GM12878 (cell line): ENCODE measurements around the gene CNTN3. TPM values are rescaled to one million over a fixed set of nuclear protein-coding genes. Genes with fewer than 3 reads are reported as not detected.

Experiments used
- ATAC-seq: fragments of 200-7000 bp; cut with Tn5 transposase; 3 replicates; pipeline ENCODE4 v1.9.1; 2020; ENCODE audit warnings: mild to moderate bottlenecking, moderate library complexity
- BruUV-seq: library from RNA; stranded (reverse); fragments of 400-500 nt; replicated peaks from 2 replicates; lab custom pipeline; 2021; lab: Mats Ljungman, UMichigan
- CTCF ChIA-PET: fragments of 300-600 bp; sonication (Branson Sonifier 250); formaldehyde crosslinking; extraction: SDS; loops from one replicate; lab custom pipeline; 2021; ENCODE audit warnings: inconsistent platforms; lab: Yijun Ruan, JAX
- POLR2A ChIA-PET: fragments of 350-600 bp; formaldehyde crosslinking; extraction: SDS; loops from one replicate; lab custom pipeline; 2021; ENCODE audit warnings: inconsistent platforms; lab: Charles Lee
- RAD21 ChIA-PET: fragments of 300-600 bp; sonication (Branson Sonifier 250); formaldehyde crosslinking; loops from one replicate; lab custom pipeline; 2023; ENCODE audit warnings: antibody characterized with exemption; ENCODE audit not compliant: unreplicated experiment; lab: Charles Lee
- SMC1A ChIA-PET: fragments of 300-600 bp; sonication (Branson Sonifier 250); formaldehyde crosslinking; loops from one replicate; lab custom pipeline; 2023; ENCODE audit not compliant: unreplicated experiment, uncharacterized antibody; lab: Charles Lee
- DNase-seq: peaks from one replicate; pipeline ENCODE4 v3.0.0-alpha.2; 2011; ENCODE audit warnings: low read depth, low spot score
- FAIRE-seq: peaks from 3 replicates; lab custom pipeline; 2011; peaks lifted over from hg19 to GRCh38; lab: Jason Lieb, UNC
- H2AFZ ChIP-seq: 2 replicates; pipeline ENCODE4 v1.6.0; 2011; ENCODE audit warnings: low read depth, low read length, control low read depth; ENCODE audit not compliant: control insufficient read depth
- H3K27ac ChIP-seq: 2 replicates; pipeline ENCODE4 v1.5.1; 2011; ENCODE audit warnings: control low read depth; ENCODE audit not compliant: control insufficient read depth, insufficient read depth
- H3K27me3 ChIP-seq, 2 experiments: replicated peaks in 1 of 2; 2 replicates each; pipeline versions ENCODE4 v1.6.0 to v1.6.1; 2011; ENCODE audit warnings: low read length in 1 of 2; ENCODE audit not compliant: control insufficient read depth in 2 of 2, insufficient read depth in 2 of 2
- H3K36me3 ChIP-seq, 2 experiments: 2 replicates each; pipeline ENCODE4 v1.5.1; 2011; ENCODE audit warnings: low read length in 1 of 2; ENCODE audit not compliant: control insufficient read depth in 2 of 2, insufficient read depth in 2 of 2
- H3K4me1 ChIP-seq: 2 replicates; pipeline ENCODE4 v1.6.1; 2011; ENCODE audit warnings: mild to moderate bottlenecking, low read length, moderate library complexity, mixed read lengths; ENCODE audit not compliant: control insufficient read depth, insufficient read depth
- H3K4me2 ChIP-seq: 2 replicates; pipeline ENCODE4 v1.6.0; 2011; ENCODE audit warnings: control low read depth; ENCODE audit not compliant: control insufficient read depth, insufficient read depth
- H3K4me3 ChIP-seq: fragments of 200-600 bp; sonication (generic); 2 replicates; pipeline ENCODE4 v1.5.1; 2016
- H3K79me2 ChIP-seq: 2 replicates; pipeline ENCODE4 v1.6.0; 2011; ENCODE audit warnings: low read length; ENCODE audit not compliant: control insufficient read depth, insufficient read depth
- H3K9ac ChIP-seq: 2 replicates; pipeline ENCODE4 v1.8.0; 2011; ENCODE audit warnings: low read length, control low read depth, mixed read lengths; ENCODE audit not compliant: control insufficient read depth, insufficient read depth
- H3K9me3 ChIP-seq: replicated peaks from 3 replicates; pipeline ENCODE4 v1.5.1; 2011; ENCODE audit warnings: mild to moderate bottlenecking, low read length; ENCODE audit not compliant: control insufficient read depth, insufficient read depth
- H4K20me1 ChIP-seq: 2 replicates; pipeline ENCODE4 v1.6.0; 2011; ENCODE audit not compliant: control insufficient read depth, insufficient read depth
- ATF2 ChIP-seq: IDR thresholded peaks from 2 replicates; pipeline ENCODE4 v1.6.1; 2012; ENCODE audit warnings: low read length, inconsistent platforms
- BCL3 ChIP-seq: IDR thresholded peaks from 2 replicates; pipeline ENCODE4 v1.6.1; 2011; ENCODE audit warnings: borderline replicate concordance, low read depth, mild to moderate bottlenecking, moderate library complexity, low read length; ENCODE audit not compliant: insufficient read depth, poor library complexity, severe bottlenecking
- DPF2 ChIP-seq: fragments of 450-650 bp; IDR thresholded peaks from 2 replicates; pipeline ENCODE4 v1.6.1; 2017; ENCODE audit warnings: mild to moderate bottlenecking
- E4F1 ChIP-seq: fragments of 450-650 bp; IDR thresholded peaks from 2 replicates; pipeline ENCODE4 v1.6.1; 2018; ENCODE audit warnings: borderline replicate concordance, mild to moderate bottlenecking; ENCODE audit not compliant: partially characterized antibody
- ELK1 ChIP-seq: IDR thresholded peaks from 2 replicates; pipeline ENCODE4 v1.6.1; 2012; ENCODE audit warnings: low read depth, low read length, improper control_type of control experiment
- FOXM1 ChIP-seq: IDR thresholded peaks from 2 replicates; pipeline ENCODE4 v1.6.1; 2012; ENCODE audit warnings: low read depth, mild to moderate bottlenecking, inconsistent platforms, low read length, moderate library complexity
- GABPA ChIP-seq: IDR thresholded peaks from 2 replicates; pipeline ENCODE4 v1.6.1; 2014; ENCODE audit warnings: antibody characterized with exemption, low read depth, mild to moderate bottlenecking, inconsistent platforms
- HDAC2 ChIP-seq: fragments of 200-600 bp; sonication (generic); IDR thresholded peaks from 2 replicates; pipeline ENCODE4 v1.6.1; 2017
- IRF5 ChIP-seq: fragments of 450-650 bp; IDR thresholded peaks from 2 replicates; pipeline ENCODE4 v1.6.1; 2017; ENCODE audit warnings: borderline replicate concordance
- MXI1 ChIP-seq: fragments of 150-350 bp; IDR thresholded peaks from 2 replicates; pipeline ENCODE4 v1.6.1; 2011; ENCODE audit warnings: low read depth, mild to moderate bottlenecking, inconsistent platforms, low read length, improper control_type of control experiment
- NFXL1 ChIP-seq: fragments of 450-650 bp; IDR thresholded peaks from 2 replicates; pipeline ENCODE4 v1.6.1; 2017; ENCODE audit warnings: antibody characterized with exemption, mild to moderate bottlenecking, borderline replicate concordance
- NR2C1 ChIP-seq: fragments of 450-650 bp; IDR thresholded peaks from 2 replicates; pipeline ENCODE4 v1.6.1; 2017; ENCODE audit warnings: antibody characterized with exemption, mild to moderate bottlenecking, moderate library complexity
- PKNOX1 ChIP-seq: fragments of 450-650 bp; IDR thresholded peaks from 2 replicates; pipeline ENCODE4 v1.6.1; 2016; ENCODE audit warnings: mild to moderate bottlenecking
- RB1 ChIP-seq: fragments of 450-650 bp; formaldehyde crosslinking; IDR thresholded peaks from 2 replicates; pipeline ENCODE4 v1.6.1; 2017; ENCODE audit warnings: mild to moderate bottlenecking, borderline replicate concordance
- SRF ChIP-seq, 2 experiments: IDR thresholded peaks; 2 replicates each; pipeline ENCODE4 v1.6.1; 2011; ENCODE audit warnings: low read depth in 2 of 2, low read length in 2 of 2, mild to moderate bottlenecking in 1 of 2, moderate library complexity in 1 of 2
- TCF7 ChIP-seq: IDR thresholded peaks from 2 replicates; pipeline ENCODE4 v1.6.1; 2014; ENCODE audit warnings: antibody characterized with exemption, borderline replicate concordance
- YBX1 ChIP-seq: fragments of 450-650 bp; IDR thresholded peaks from 2 replicates; pipeline ENCODE4 v1.6.1; 2016; ENCODE audit warnings: antibody characterized with exemption
- WGBS: methylation state at CpG from one replicate; pipeline ENCODE4 v1.1.6; 2016; ENCODE audit warnings: low lambda C conversion rate; ENCODE audit not compliant: insufficient replicate concordance, insufficient coverage; ENCODE audit errors: missing lambda C conversion rate; 5-methylcytosine and 5-hydroxymethylcytosine counted together
- in situ Hi-C: fragments of 300-500 bp; cut with MboI; formaldehyde crosslinking; loops from 9 replicates; pipeline ENCODE4 v1.14.3; 2018; ENCODE audit warnings: mixed read lengths
- intact Hi-C: fragments of 100-400 bp; cut with micrococcal nuclease; formaldehyde crosslinking; loops from one replicate; pipeline ENCODE4 v1.14.2; 2022; ENCODE audit not compliant: unreplicated experiment
- polyA plus RNA-seq, 11 experiments: library from polyadenylated mRNA; depleted of rRNA in 4 of 11; unstranded in 6 of 11; stranded (reverse) in 5 of 11; fragments of >200 nt; fragmentation: Nextera tagmentation in 4 of 11; fragmentation: Illumina TruSeq in 1 of 11; extraction: Ambion mirVana in 4 of 11; extraction: Trizol in 1 of 11; gene quantifications; 1 replicate in 1 of 11; 2 replicates in 10 of 11; pipeline versions ENCODE4 v1.2.1 to v1.2.3, GENCODE V29; 2011 to 2016; ENCODE audit warnings: inconsistent platforms in 2 of 11, missing spikeins in 2 of 11, low read depth in 1 of 11
- total RNA-seq, 4 experiments: library from RNA; depleted of rRNA in 3 of 4; stranded (reverse); fragments of >200 nt in 3 of 4; fragmentation: Illumina TruSeq in 1 of 4; extraction: Trizol in 1 of 4; gene quantifications; 2 replicates each; pipeline versions ENCODE4 v1.2.1 to v1.2.3, GENCODE V29; 2013 to 2021

CNTN3 gene
- total and polyA plus RNA-seq, 10 of the 15 experiments (the other 5 are each of a cell fraction or from before 2014, with no cell fraction given), result 0.14 TPM; not detected in 9

GRCh38 chr3:74601793-74602192, 12.7 kb downstream of the CNTN3 start:
- CTCF ChIA-PET, result no interaction called here
- H2AFZ ChIP-seq, result no peak overlapping the region

More at GRCh38 chr3:74601793-74602192, 12.7 kb downstream of the CNTN3 start:
- intact Hi-C loops, result no loop called here
- Histone ChIP-seq H3K36me3 (no peaks in the 10 kb centered on the region), H3K27ac (no peak overlapping the region), H3K9me3 (no peaks in the 10 kb centered on the region), H3K27me3 (no peaks in the 10 kb centered on the region), H3K79me2 (no peaks in the 10 kb centered on the region), H3K9ac (no peak overlapping the region), H3K4me1 (no peaks in the 10 kb centered on the region), H3K4me3 (no peak overlapping the region), H4K20me1 (no peaks in the 10 kb centered on the region), H3K4me2 (no peak overlapping the region)
- ChIA-PET RAD21 (no interaction called here), POLR2A (no interaction called here), SMC1A (no interaction called here)
- DNase-seq (no peak), ATAC-seq (no peak), FAIRE-seq (no peak)
- BruUV-seq, result no TSS peak
- in situ Hi-C loops, result no loop called here
- 4% methylated on average over 2 of the region's 2 CpGs for WGBS
- TF ChIP-seq IRF5, result no peak
- TF ChIP-seq HDAC2, result no peak
- TF ChIP-seq DPF2, result no peak
- TF ChIP-seq NFXL1, result no peak
- no peak for TF ChIP-seq TCF7
- no peak for TF ChIP-seq GABPA
- TF ChIP-seq MXI1, result no peak
- TF ChIP-seq FOXM1, result no peak
- no peak for TF ChIP-seq PKNOX1
- TF ChIP-seq ELK1, result no peak
- no peak for TF ChIP-seq BCL3
- TF ChIP-seq YBX1, result no peak
- no peak for TF ChIP-seq SRF (IDR thresholded peaks at IDR 0.05; ENCODE audit: low read depth in 2 of 2, low read length in 2 of 2)
- TF ChIP-seq NR2C1, result no peak
- no peak for TF ChIP-seq E4F1
- no peak for TF ChIP-seq RB1
- no peak for TF ChIP-seq ATF2
